ENCODE measurements around the gene SCNN1B.

The SCNN1B gene

GRCh38 chr16:23409522-23409921, 107.4 kb downstream of the SCNN1B start:
- DNase-seq = no peak

GRCh38 chr16:23410176-23410575, 108.1 kb downstream of the SCNN1B start:
- DNase-seq = no peak

GRCh38 chr16:23414731-23415130, 112.6 kb downstream of the SCNN1B start:
- no peak for DNase-seq

- DNase-seq = no peak
These were observed 114.7 kb downstream of the SCNN1B start for GRCh38 chr16:23416816-23417215.

- no peak for DNase-seq
These were observed 117.9 kb downstream of the SCNN1B start for GRCh38 chr16:23420011-23420410.

- DNase-seq = no peak
These were observed 121.5 kb downstream of the SCNN1B start for GRCh38 chr16:23423496-23424049.

GRCh38 chr16:23424292-23424958, 122.3 kb downstream of the SCNN1B start:
- no peak for DNase-seq

- DNase-seq = peak; percentile 27
These were observed 126.2 kb downstream of the SCNN1B start for GRCh38 chr16:23428351-23428750.

Measured in inflammatory macrophage treated with lipopolysaccharide for 4 hours (primary cell).